Measurements from ENCODE around the gene RAMAC.
"Not testable (repeated sequence)": the region's sequence is repeated elsewhere in the genome, so short reads cannot be mapped to it uniquely, and the experiment has no call there.

The RAMAC gene

DNA sequence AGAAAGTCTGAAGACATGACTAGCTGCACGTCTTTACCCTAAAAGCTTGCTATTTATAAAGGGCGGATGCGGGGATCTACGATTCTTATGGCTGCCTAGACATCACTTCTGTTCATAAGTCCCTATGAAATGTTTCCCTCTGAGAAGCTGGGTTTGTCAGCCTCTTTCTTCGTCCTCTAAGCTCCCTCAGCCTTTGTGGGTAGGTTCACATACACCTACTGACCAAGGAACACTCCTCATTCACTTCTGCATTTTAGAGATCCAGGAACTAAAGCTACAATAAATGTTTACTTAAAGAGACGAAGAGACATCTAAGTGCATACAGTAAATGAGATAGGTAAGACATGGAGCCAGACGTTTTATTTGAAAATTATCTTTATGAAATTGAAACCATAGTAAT, 16.7 kb upstream of the RAMAC start:
- DNase-seq: no peak

GRCh38 chr15:82970078-82970686, 15.8 kb upstream of the RAMAC start:
- no peak for DNase-seq

- DNase-seq: no peak
These were observed 15.3 kb upstream of the RAMAC start for GRCh38 chr15:82970696-82971095.

DNA sequence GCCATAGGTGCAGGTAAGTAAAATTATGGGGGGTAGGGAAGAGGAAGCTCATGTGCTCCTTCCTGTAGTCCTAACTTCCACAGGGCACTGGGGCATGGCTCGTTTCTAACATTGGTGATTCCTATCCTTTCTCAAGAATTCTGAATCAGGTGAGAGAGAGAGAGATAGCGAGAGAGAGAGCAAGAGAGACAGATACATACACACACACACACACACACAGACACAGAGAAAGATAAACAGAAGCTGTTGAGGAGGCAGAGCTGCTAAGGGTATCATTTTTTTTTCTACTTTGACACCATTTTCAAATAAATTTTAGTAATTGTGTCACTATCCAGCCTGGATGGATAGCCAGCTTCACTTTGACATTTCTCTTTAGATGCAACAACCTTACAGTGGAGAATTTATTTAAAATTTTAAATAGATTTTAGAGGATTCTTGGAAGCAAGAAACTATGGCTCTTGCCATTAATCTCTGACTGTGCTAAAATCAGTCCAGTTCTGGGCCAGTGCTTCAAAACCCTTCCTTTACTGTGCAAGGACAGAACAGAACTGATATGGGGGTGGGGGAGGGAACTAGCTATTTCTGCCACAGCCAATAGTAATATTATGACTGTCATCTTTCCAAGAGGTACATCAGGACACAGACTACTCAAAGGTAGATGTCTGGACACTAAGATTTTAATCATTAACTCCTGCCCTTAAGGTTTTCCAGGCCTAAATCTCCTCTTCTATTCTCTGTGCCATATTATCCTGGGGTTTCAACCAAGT, 14.6 kb upstream of the RAMAC start:
- DNase-seq: no peak

- no peak for DNase-seq
These were observed 13.0 kb upstream of the RAMAC start for GRCh38 chr15:82972990-82973389.

GRCh38 chr15:82977076-82977475, 8.9 kb upstream of the RAMAC start:
- DNase-seq: no peak

DNA sequence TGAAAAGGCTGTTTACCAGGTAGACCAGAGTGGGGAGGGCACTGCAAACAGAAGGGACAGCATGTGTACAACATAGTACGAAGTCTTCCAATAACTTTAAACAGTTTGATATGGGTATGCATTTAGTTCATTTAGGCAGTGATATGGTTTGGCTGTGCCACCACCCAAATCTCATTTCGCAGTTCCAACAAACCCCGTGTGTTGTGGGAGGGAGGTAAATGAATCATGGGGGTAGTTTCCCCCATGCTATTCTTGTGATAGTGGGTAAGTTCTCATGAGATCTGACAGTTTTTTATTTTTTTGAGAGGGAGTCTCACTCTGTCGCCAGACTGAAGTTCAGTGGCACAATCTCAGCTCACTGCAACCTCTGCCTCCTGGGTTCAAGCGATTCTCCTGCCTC, 7.6 kb upstream of the RAMAC start:
- no peak for DNase-seq

DNA sequence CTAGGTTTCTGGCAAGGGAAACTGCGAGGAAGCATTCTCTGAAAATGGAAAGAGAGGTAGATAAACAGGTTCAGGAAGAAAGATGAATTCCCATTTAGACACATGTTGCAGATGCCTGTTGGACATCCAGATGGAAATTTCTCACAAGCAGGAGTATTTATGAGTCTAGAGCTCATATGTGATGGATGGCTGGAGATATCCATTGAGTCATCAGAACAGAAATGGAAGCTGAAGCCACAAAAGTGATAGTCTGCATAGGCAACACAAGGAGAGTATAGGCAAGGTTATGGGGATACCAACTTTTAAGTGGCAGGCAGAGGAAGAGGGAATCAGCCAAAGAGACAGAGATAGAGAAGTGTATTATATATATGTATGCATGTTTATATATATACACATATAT, 6.3 kb upstream of the RAMAC start:
- no peak for DNase-seq

GRCh38 chr15:82980981-82981380, 5.0 kb upstream of the RAMAC start:
- DNase-seq: no peak

DNA sequence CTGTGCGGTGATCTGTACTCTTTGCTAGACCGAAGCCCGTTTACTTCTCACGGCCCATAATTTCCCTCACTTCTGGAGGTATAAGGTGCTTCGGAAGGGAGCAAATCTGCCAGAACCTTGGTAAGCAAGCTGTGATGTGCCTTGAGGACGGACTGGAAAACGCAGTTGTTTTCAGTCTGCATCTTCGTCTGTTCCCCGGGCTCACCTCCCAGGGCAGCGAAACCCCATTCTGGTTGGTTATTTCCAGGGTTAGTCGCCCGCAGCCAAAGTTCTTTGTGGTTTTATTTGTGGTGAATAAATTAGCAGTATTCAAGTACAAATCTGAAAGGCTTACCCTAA, 401 bp downstream of the RAMAC start:
- no peak for DNase-seq

DNA sequence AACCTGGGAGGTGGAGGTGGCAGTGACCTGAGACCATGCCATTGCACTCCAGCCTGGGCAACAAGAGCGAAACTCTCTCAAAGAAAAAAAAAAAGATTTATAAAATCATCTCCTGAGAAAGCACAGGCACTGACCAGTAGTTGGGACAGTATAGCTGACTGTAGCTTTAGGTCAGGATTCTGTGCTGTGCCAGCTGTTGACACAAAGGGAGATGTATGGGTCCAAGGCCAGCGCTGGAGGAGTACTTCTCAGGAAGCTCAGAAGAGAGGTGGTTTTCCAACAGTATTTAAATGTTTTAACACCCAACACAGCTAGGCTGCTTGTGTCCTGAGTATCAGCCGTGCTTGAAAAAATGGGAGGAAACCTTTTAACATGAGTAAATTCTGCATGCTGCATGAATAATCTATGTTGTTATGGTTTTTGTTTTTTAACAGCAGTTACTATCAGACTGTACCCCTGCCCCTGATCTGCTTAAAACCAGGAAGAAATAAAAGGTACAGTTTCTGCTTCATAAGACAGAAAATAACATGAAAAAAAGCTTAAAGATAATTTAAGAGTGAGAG, 6.5 kb downstream of the RAMAC start:
- no peak for DNase-seq

DNA sequence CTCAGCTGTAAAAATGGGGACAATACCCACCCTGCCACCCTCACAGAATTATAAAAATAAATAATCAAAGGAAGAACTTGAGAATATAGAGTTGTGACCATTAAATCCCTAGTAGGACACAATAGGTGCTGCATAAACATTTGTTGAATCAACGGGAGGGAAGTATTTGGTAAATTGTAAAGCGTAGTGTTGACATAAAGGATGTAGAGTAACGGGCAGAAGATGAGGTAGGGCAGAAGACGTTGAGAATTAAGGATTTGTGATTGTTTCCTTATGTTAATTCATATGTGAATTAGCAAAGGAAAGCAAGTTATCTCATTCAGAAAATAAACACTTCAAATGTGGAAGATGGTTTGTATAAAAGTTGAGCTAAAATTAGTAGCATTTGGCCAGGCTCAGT, 7.1 kb downstream of the RAMAC start:
- DNase-seq: no peak

DNA sequence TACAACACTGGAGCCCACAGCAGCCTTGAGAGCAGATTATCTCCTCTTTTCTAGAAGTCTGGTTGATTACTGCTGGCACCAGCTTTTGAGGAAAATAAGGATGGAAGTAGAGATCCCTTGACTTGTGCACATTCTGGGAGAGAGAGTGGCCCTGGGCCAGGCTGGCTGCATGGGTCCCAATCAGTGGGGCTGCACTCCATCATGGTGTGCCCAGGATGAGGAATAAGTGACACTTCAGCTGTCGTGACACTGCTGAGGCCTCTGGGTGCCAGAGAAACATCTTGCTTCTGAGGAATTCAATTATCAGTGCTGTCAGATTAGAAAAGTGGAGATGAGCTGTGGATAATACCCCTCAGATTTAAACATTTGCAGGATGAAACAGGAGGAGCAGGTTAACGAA, 9.1 kb downstream of the RAMAC start:
- no peak for DNase-seq

DNA sequence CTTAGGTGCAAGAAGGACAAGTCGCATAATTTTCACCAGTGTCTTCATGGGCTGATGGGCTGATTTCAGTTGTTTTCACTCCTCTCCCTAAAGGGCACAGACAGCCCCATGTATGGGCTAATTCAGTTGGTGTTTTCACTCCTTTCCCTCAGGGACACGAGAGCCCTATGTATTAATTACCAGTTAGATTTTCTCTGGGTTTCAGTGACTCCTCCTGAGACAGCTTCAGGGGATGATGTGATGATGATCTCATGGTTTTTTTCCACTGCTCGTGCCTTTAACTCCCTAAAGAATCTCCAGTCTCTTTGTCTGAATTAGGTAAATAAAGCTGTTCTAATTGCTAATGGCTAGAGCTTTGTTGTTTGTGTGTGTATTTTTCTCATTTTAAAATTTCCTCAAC, 9.9 kb downstream of the RAMAC start:
- DNase-seq: no peak

DNA sequence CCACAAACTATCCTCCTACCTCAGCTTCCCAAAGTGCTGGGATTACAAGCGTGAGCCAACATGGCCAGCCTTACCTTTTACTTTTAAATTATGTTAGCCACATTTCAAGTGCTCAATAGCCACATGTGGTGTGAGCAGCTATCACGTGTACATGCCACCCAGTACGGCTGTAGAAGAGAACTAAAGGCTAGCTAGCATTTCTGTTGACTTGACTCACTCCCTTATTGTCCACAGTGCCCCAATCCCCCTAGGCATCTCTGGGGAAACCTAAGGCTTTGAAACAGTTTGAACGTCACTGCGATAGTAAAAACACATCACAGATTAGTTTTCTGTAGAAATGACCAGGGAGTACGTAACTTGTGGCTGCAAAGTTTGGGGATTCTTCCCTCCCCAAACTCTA, 13.4 kb downstream of the RAMAC start:
- DNase-seq: no peak

DNA sequence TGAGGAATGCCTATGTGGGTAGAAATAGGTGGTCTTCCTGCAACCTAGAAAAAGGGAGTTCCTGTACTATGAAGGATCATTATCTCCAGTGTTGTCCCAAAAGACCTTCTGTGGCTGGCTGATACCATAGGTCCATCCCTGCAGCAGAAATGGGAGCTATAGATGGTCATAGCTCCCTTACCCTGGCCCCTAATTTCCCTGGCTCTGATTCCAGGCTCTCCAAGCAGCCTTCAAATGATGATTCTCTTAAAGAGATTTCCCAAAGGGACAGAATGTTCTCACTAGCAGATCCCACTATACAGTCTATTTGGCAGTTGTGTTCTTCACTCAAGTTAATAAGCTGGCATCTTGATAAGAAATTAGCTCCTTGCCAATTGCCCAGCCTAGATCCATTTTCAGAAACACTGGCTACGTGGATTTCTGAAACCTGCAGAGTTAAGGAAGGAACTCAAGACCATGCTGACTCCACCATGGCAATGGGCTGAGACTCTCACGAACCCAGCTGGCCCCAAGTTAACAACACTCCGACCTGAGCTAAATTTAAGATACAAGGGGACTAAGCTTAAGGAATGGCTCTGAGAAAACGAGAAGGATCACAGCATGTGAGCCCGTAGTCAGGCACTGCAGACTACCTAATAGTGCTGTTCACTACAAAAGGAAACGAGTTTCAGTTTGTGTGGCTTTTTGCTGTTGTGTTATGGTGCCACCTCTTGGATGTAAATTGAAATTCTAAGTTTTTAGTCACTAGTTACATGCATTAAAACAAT, 14.1 kb downstream of the RAMAC start:
- DNase-seq: no peak

DNA sequence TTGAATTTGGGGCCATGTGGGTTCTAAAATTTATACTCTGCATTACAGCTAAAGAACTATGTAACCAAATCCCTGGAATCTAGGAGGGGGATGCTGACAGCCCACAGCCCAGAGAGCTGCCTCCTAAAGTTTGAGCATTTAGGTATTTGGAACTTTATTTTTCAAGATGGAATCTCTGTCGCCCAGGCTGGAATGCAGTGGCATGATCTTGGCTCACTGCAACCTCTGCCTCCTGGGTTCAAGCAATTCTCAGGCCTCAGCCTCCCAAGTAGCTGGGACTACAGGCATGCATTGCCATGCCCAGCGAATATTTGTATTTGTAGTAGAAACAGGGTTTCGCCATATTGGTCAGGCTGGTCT, 14.6 kb downstream of the RAMAC start:
- not testable (repeated sequence) for DNase-seq

GRCh38 chr15:83010709-83011270, 24.8 kb downstream of the RAMAC start:
- peak; percentile 86 for DNase-seq

DNA sequence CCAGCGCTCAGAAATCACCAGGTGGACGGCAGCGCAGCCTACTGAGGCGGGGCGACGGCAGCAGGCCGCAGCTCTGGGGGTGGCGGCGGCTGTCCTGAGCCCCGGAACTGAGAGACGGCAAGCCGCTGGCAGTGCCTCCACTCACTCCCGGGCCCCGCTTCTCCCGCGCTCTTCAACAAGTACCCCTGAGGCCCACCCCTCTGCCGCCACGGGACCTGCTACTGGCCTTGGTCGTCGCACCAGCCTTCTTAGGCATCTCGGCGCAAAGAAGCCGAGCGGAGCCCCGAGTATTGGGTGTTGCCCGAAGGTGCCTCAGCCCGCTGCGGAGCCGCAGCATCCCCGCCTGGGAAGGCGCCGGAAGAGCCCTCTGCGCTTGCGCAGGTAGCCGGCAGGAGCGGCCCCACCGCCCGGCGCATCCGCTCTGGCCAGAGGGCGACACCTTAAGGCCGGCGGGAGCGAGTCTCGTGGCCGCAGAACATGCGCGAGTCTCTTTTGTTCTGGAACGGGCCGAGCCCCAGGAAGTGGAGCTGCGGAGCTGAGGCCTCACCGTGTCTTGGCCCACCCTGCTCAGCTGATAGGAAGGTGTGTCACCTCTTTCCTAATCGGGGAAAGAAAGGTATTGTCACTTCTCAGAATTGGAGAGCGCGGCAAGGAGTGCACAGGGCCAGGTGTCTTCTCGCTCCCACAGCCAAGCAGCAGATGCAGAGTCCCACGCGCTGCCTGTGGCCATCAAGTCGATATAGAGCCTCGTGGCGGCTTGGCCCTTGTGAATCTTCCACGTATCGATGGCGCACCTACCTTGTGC, 25.5 kb downstream of the RAMAC start, which contains the start of gene C15orf40:
C15orf40 (minus strand) TSS at position 369 of the 805 bp plus-strand sequence; CDS start at position 337, 32 bp downstream.
- peak; percentile 89 for DNase-seq

GRCh38 chr15:83012076-83012426, 26.0 kb downstream of the RAMAC start:
- DNase-seq: no peak

- DNase-seq: no peak
These were observed 26.6 kb downstream of the RAMAC start for GRCh38 chr15:83012636-83013035.

DNA sequence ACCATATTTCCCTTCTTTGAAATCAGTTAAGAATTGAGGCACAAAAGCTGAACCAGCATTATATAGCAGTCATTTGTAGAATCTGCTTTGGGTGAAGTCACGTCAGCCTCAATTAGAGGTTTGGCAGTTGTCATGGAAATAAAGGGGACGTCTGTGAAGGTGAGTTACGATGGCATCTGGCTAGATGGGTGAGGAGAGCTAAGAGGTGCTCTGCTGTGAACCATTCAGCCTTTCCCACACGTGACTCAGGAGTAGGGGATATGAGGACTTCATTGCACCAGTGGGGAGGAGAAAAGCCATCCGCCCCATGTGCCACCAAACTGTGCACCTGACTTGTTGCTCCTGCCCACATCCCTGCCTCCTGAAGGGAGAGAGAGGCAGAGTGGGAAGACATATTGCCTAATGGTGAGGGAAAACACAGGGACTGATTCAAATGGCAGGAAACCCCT, 28.2 kb downstream of the RAMAC start:
- no peak for DNase-seq

DNA sequence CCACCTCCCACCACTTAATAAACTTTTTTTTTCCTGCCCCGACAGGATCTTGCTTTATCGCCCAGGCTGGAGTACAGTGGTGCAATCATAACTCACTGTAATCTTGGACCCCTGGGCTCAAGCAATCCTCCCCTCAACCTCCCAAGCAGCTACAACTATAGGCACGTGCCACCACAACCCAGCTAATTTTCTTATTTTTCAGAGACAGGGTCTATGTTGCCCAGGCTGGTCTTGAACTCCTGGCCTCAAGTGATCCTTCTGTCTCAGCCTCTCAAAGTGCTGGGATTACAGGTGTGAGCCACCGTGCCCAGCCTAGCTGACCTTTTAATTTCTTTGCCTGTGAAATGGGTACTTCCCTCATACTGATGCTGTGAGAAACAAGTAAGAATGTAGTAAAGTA, 29.4 kb downstream of the RAMAC start:
- no peak for DNase-seq
